Thyroid gland (tissue), 4 donors: ENCODE measurements around the gene CNDP1. TPM values are rescaled to one million over a fixed set of nuclear protein-coding genes. Genes with fewer than 3 reads are reported as not detected.

ENCODE experiments used
- DNase-seq, 2 donors: peaks; one replicate each; pipeline ENCODE4 v3.0.0-alpha.2; 2019
- H3K27ac ChIP-seq, 3 donors: fragments of 200-600 bp; sonication (generic); 1 replicate in 2 of 3; 2 replicates in 1 of 3; pipeline ENCODE4 v1.5.1; 2016 to 2019; ENCODE audit warnings: mild to moderate bottlenecking in 1 of 3, moderate library complexity in 1 of 3
- H3K27me3 ChIP-seq: fragments of 200-600 bp; sonication (generic); one replicate; pipeline ENCODE4 v1.5.1; 2019
- H3K36me3 ChIP-seq, 2 donors: fragments of 200-600 bp; sonication (generic); one replicate each; pipeline ENCODE4 v1.5.1; 2016 to 2019
- H3K4me1 ChIP-seq, 2 donors: fragments of 200-600 bp; sonication (generic); one replicate each; pipeline ENCODE4 v1.5.1; 2017 to 2019
- H3K4me3 ChIP-seq, 3 donors: fragments of 200-600 bp; sonication (generic); replicated peaks in 1 of 3; 1 replicate in 2 of 3; 2 replicates in 1 of 3; pipeline ENCODE4 v1.5.1; 2016; ENCODE audit warnings: mild to moderate bottlenecking in 1 of 3
- H3K9me3 ChIP-seq: fragments of 200-600 bp; sonication (generic); one replicate; pipeline ENCODE4 v1.5.1; 2017
- CTCF ChIP-seq, 6 experiments: fragments of 200-600 bp in 3 of 6; fragments of 450-650 bp in 3 of 6; sonication (generic) in 3 of 6; IDR thresholded peaks; one replicate each; pipeline ENCODE4 v1.5.1; 2016 to 2019; ENCODE audit warnings: antibody characterized with exemption in 6 of 6, mild to moderate bottlenecking in 2 of 6, inconsistent platforms in 1 of 6, moderate library complexity in 1 of 6
- POLR2A ChIP-seq, 2 donors: fragments of 450-650 bp; IDR thresholded peaks; one replicate each; pipeline ENCODE4 v1.6.1; 2017; ENCODE audit warnings: antibody characterized with exemption in 2 of 2, mild to moderate bottlenecking in 2 of 2, moderate library complexity in 1 of 2
- WGBS, 2 donors: methylation state at CpG; one replicate each; pipeline ENCODE4 v1.1.5; 2017; 5-methylcytosine and 5-hydroxymethylcytosine counted together
- intact Hi-C: fragments of 100-400 bp; cut with DNase I; formaldehyde crosslinking; loops from one replicate; pipeline ENCODE4 v1.15.1; 2023
- total RNA-seq, 4 donors: library from RNA; depleted of rRNA; stranded (reverse); fragments of >200 nt; gene quantifications; one replicate each; pipeline ENCODE4 v1.2.3, GENCODE V29; 2016

Gene CNDP1
- total RNA-seq, 4 donors from 2014 or later = 0.25 to 1.0 TPM; not detected in 2

- no peak for DNase-seq
- H3K27me3 ChIP-seq = no peaks in the 10 kb centered on the region
- H3K9me3 ChIP-seq = no peaks in the 10 kb centered on the region
- H3K27ac ChIP-seq = no peak overlapping the region
- intact Hi-C loops = no loop called here
- TF ChIP-seq POLR2A (IDR thresholded peaks at IDR 0.05) = no peak
- no peak for TF ChIP-seq CTCF (IDR thresholded peaks at IDR 0.05)
- H3K4me3 ChIP-seq = no peak overlapping the region
- 90 to 94% methylated on average over 22 to 25 of the region's 27 CpGs for WGBS, 2 donors
- peaks cover 0 to 7% of the 10 kb centered on the region in 2 donors for H3K4me1 ChIP-seq
- H3K36me3 ChIP-seq = peaks cover 73 to 85% of the 10 kb centered on the region in 2 donors
These were observed 21.0 kb upstream of the CNDP1 start for GRCh38 chr18:74513149-74513882.

GRCh38 chr18:74513883-74514205, 20.5 kb upstream of the CNDP1 start:
- no peak overlapping the region for H3K27ac ChIP-seq
- no peak for TF ChIP-seq CTCF (IDR thresholded peaks at IDR 0.05)
- TF ChIP-seq POLR2A (IDR thresholded peaks at IDR 0.05) = no peak
- 60 to 80% methylated on average over 7 to 8 of the region's 8 CpGs for WGBS, 2 donors
- intact Hi-C loops = no loop called here
- DNase-seq = peak; percentile 44 to 50
- H3K4me1 ChIP-seq = peaks cover 0 to 7% of the 10 kb centered on the region in 2 donors
- no peaks in the 10 kb centered on the region for H3K27me3 ChIP-seq
- peaks cover 78 to 85% of the 10 kb centered on the region in 2 donors for H3K36me3 ChIP-seq
- H3K4me3 ChIP-seq = no peak overlapping the region
- H3K9me3 ChIP-seq = no peaks in the 10 kb centered on the region

- no peaks in the 10 kb centered on the region for H3K9me3 ChIP-seq
- no peak overlapping the region for H3K27ac ChIP-seq
- 95 to 96% methylated on average over 16 to 18 of the region's 18 CpGs for WGBS, 2 donors
- TF ChIP-seq CTCF (IDR thresholded peaks at IDR 0.05) (no peak), POLR2A (IDR thresholded peaks at IDR 0.05) (no peak)
- peaks cover 0 to 7% of the 10 kb centered on the region in 2 donors for H3K4me1 ChIP-seq
- H3K4me3 ChIP-seq = no peak overlapping the region
- no peak for DNase-seq
- H3K36me3 ChIP-seq = peaks cover 82 to 86% of the 10 kb centered on the region in 2 donors
- intact Hi-C loops = no loop called here
- H3K27me3 ChIP-seq = no peaks in the 10 kb centered on the region
These were observed 19.3 kb upstream of the CNDP1 start for GRCh38 chr18:74514860-74515495.

GRCh38 chr18:74515620-74516231, 18.6 kb upstream of the CNDP1 start:
- H3K4me1 ChIP-seq = peaks cover 0 to 7% of the 10 kb centered on the region in 2 donors
- intact Hi-C loops = no loop called here
- 91 to 95% methylated on average over 8 to 12 of the region's 13 CpGs for WGBS, 2 donors
- TF ChIP-seq POLR2A (IDR thresholded peaks at IDR 0.05) = no peak
- TF ChIP-seq CTCF (IDR thresholded peaks at IDR 0.05) = no peak
- no peaks in the 10 kb centered on the region for H3K9me3 ChIP-seq
- H3K4me3 ChIP-seq = no peak overlapping the region
- no peak for DNase-seq
- no peaks in the 10 kb centered on the region for H3K27me3 ChIP-seq
- H3K36me3 ChIP-seq = peaks cover 82 to 86% of the 10 kb centered on the region in 2 donors
- no peak overlapping the region for H3K27ac ChIP-seq
